Astrocyte of the hippocampus (primary cell): ENCODE results near the gene CD27.
"Not testable (repeated sequence)": the region's sequence is repeated elsewhere in the genome, so short reads cannot be mapped to it uniquely, and the experiment has no call there.

Source experiments
- DNase-seq: peaks from one replicate; pipeline ENCODE4 v3.0.0; 2011; ENCODE audit warnings: low read depth, low spot score

The CD27 gene

DNA sequence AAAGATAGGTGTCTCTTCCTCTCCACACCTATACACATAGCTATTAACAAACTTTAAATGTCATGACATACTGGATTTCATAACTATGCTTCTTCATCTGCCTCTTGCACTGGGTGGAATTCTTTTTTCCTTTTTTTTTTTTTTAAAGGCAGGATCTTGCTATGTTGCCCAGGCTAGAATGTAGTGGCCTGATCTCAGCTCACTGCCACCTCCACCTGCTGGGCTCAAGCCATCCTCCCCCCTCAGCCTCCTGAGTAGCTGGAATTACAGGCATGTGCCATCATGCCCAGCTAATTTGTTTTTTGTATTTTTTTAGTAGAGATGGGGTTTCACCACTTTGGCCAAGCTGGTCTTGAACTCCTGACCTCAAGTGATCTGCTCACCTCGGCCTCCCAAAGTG, 43.5 kb downstream of the CD27 start:
- DNase-seq = no peak

DNA sequence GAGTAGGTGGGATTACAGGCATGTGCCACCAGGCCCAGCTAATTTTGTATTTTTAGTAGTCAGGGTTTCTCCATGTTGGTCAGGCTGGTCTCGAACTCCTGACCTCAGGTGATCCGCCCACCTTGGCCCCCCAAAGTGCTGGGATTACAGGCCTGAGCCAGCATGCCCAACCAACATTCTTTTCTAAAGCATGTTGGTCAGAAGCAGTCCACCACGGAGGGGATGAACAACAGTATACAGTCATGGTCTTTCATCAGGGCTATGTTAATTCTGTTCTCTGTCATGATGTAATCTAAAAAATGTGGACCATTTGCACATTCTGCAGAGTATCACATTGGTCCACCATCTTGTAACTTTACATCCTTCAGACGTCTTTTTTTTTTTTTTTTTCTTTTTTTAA, 44.7 kb downstream of the CD27 start:
- DNase-seq = peak; percentile 23

DNA sequence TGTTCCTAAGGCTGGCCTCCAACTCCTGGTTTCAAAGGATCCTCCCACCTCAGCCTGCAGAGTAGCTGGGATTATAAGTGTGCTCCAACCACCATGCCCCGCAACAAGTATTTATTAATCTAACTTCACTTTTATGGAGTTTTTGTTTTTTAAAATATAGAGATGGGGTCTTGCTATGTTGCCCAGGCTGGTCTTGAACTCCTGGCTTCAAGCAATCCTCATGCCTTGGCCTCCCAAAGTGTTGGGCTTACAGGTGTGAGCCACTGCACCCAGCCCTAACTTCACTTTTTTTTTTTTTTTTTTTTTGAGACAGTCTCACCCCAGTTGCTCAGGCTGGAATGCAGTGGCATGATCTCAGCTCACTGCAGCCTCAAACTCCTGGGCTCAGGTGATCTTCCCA, 45.9 kb downstream of the CD27 start:
- DNase-seq = not testable (repeated sequence)

DNA sequence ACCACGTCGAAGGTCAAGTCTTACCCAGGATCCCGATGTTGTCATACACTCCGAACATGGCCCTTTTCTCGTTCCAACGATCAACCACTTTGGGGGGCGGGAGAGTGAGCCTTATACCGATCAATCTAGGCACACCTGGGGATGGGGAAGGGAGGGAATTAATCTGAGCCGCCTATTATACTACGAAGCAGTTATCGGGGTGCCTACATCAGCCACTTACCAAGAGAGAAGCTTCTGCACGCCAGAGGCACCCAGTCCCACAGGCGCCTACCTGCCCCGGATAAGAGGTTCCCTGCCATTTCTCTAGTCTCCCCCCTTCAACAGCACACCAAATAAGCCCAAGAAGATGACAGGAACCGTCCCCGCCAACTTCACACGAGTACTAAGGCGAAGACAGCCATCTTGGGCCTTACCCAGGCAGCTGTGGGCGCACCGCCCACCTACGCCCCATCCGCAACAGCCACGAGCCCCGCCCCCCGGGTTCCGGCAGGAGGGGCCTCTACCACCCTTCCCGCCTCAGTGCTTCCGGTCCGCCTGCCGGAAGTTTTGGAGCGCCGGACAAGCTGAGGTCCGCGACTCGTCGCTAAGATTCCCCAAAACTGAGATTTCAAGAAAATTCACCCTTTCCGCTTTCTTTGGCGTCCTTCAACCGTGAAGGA, 48.2 kb downstream of the CD27 start, which contains the start of gene MRPL51:
TSS of gene MRPL51 (minus strand) at position 425 of the 659 bp plus-strand sequence. CDS start at position 299, 126 bp downstream.
- DNase-seq = peak; percentile 98

DNA sequence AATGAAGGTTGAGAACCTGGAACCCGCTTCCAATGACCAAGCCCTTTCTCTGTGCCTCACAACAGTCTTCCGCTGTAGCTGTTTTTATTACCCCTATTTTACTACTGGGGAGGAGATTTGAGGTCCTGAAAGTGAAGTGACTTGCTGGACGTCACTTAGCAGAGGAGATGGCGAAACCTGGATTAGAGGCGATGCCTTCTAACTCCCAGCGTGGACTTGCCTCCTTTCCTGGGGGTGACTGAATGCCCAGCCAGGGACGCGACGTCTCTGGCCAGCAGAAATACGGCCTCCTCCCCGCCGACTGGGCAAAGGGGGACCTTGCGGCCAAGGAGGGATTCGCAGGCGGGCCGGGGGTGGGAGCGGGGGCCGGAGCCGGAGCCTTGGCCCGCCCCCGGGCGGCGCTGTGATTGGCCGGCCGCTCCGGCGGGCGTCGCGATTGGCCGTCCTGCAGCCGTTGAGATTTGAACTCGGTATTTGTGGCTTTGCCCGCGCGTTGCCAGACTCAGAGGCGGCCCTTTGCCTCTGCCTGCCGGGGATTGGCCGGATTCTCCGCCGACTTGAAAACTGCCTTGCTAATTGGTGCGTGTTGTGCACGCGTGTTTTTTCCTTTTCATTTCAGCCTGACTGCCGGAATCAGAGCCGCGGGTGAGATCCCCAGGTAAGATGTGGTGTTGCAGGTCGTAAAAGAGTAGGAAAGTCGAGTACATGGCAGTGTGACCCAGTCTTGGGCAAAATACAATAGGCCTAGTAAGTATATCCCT, 48.9 kb downstream of the CD27 start, which contains the start of gene NCAPD2:
TSS of gene NCAPD2 (plus strand) at position 606 of the 761 bp plus-strand sequence. CDS start 997 bp downstream, outside the sequence.
- DNase-seq = peak; percentile 98

DNA sequence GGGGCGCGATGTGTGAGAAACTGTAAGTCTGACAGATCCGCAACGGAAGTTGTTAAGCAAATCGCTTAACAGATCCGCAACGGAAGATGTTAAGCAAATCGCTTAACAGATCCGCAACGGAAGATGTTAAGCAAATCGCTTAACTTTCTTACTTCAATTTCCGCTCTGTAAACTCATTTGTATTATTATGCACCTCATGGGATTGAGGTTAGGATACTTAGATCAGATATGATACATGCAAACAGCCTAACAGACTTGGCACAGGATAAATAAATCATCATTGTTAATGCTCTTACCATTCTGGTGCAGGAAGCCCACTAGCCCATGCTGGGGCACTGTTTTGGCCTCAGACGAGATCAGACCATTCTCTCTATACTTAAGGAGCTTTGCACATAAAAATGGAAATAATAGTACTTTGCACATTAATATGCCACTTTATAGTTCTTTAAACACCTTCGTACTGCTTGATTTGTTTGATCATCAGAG, 49.5 kb downstream of the CD27 start:
- no peak for DNase-seq

DNA sequence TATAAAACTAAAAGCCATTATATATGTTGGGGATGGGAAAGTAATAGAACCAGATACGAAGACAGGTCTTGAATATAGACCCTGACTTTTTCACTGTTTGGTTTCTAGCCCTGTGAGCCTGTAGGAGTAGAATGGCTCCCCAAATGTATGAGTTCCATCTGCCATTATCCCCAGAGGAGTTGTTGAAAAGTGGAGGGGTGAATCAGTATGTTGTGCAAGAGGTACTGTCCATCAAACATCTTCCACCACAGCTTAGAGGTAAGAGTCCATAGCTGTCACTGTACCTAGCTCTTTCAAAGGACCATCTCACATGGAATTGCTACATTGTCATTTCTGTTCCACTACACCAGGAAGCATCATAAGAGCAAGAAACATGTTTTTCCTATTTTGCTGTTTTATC, 50.2 kb downstream of the CD27 start:
- DNase-seq = no peak

DNA sequence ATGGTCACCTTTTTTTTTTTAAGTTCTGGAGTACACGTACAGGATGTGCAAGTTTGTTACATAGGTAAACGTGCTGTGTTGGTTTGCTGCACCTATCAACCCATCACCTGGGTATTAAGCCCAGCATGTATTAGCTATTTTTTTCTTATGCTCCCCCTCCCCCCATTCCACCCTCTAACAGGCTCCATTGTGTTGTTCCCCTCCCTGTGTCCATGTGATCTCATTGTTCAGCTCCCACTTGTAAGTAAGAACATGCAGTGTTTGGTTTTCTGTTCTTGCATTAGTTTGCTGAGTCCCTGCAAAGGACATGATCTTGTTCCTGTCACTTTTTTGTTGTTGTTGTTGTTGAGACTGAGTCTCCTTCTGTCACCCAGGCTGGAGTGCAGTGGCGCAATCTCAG, 52.5 kb downstream of the CD27 start:
- DNase-seq = not testable (repeated sequence)

DNA sequence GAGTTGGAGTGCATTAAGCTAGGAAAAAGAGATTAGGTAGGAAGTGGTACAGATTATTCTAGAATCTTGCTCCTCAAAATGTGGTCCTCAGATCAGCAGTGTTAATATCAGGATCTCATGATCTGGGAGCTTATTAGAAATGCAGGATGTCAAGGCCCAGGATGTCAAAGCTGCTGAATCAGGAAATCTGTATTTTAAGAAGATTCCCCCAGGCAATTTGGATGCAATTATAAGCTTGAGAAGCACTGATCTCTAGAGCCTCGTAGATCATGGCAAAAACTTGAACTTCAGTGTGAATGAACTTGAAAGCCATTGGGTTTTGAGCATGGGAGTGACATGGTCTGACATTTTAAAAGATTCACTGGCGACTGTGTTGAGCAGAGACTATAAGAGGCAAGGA, 55.7 kb downstream of the CD27 start:
- DNase-seq = no peak
